GM21619 (cell line): ENCODE data around the gene DCXR.

Experiments
- ATAC-seq: cut with Tn5 transposase; IDR thresholded peaks from one replicate; pipeline ENCODE4 v1.9.1; 2021; ENCODE audit not compliant: unreplicated experiment

DCXR gene

GRCh38 chr17:82055023-82055964, 17.8 kb upstream of the DCXR start:
- no peak for ATAC-seq

GRCh38 chr17:82054351-82055022, 17.0 kb upstream of the DCXR start:
- no peak for ATAC-seq

- no peak for ATAC-seq
Observed at GRCh38 chr17:82053556-82054263, 16.2 kb upstream of the DCXR start.

- no peak for ATAC-seq
Observed at GRCh38 chr17:82053130-82053529, 15.6 kb upstream of the DCXR start.

- ATAC-seq, result no peak
Observed at GRCh38 chr17:82052638-82053059, 15.2 kb upstream of the DCXR start.

- ATAC-seq, result peak; percentile 53
Observed at GRCh38 chr17:82051776-82052637, 14.5 kb upstream of the DCXR start, which contains the start of the genes GPS1 and RFNG. Gene GPS1 (plus strand): TSS chr17:82051898. CDS start chr17:82051932, 34 bp downstream. Gene RFNG (minus strand): TSS chr17:82051811. CDS start chr17:82051766, 45 bp downstream.

GRCh38 chr17:82050761-82051641, 13.5 kb upstream of the DCXR start:
- no peak for ATAC-seq

GRCh38 chr17:82050152-82050760, 12.8 kb upstream of the DCXR start:
- no peak for ATAC-seq

GRCh38 chr17:82049521-82049971, 12.0 kb upstream of the DCXR start:
- no peak for ATAC-seq

GRCh38 chr17:82049106-82049505, 11.6 kb upstream of the DCXR start:
- ATAC-seq, result no peak

- ATAC-seq, result no peak
Observed at GRCh38 chr17:82048571-82048971, 11.1 kb upstream of the DCXR start.

- no peak for ATAC-seq
Observed at GRCh38 chr17:82047914-82048570, 10.5 kb upstream of the DCXR start.

- no peak for ATAC-seq
Observed at GRCh38 chr17:82047379-82047778, 9.9 kb upstream of the DCXR start.

GRCh38 chr17:82046903-82047302, 9.4 kb upstream of the DCXR start:
- no peak for ATAC-seq

GRCh38 chr17:82045936-82046484, 8.5 kb upstream of the DCXR start:
- no peak for ATAC-seq

GRCh38 chr17:82043507-82043906, 6.0 kb upstream of the DCXR start:
- no peak for ATAC-seq

GRCh38 chr17:82042649-82043048, 5.2 kb upstream of the DCXR start:
- ATAC-seq, result no peak
